Endometrium (tissue), 2 donors: Measurements from ENCODE around the gene LCN9.
"Not testable (repeated sequence)": the region's sequence is repeated elsewhere in the genome, so short reads cannot be mapped to it uniquely, and the experiment has no call there.

ENCODE experiments used
- FAIRE-seq: peaks from 2 replicates; lab custom pipeline; 2012; peaks lifted over from hg19 to GRCh38; lab: Jason Lieb, UNC
- donor health status: control.
- donor health status: control.

Gene LCN9

GRCh38 chr9:135662758-135663450 is at the start of gene LCN9:
Gene LCN9 (plus strand): TSS chr9:135663309. CDS start chr9:135663322, 13 bp downstream.
- FAIRE-seq: no peak

- no peak for FAIRE-seq
Observed at GRCh38 chr9:135613946-135614805, 48.9 kb upstream of the LCN9 start.

- no peak for FAIRE-seq
Observed at GRCh38 chr9:135614821-135615665, 48.1 kb upstream of the LCN9 start.

- FAIRE-seq: no peak
Observed at GRCh38 chr9:135615666-135616618, 47.2 kb upstream of the LCN9 start.

GRCh38 chr9:135616619-135617537 is 46.2 kb upstream of the LCN9 start:
- FAIRE-seq: no peak

- no peak for FAIRE-seq
Observed at GRCh38 chr9:135617538-135617900, 45.6 kb upstream of the LCN9 start.

GRCh38 chr9:135617991-135618411 is 45.1 kb upstream of the LCN9 start:
- no peak for FAIRE-seq

GRCh38 chr9:135618866-135619598 is 44.1 kb upstream of the LCN9 start:
- FAIRE-seq: no peak

- no peak for FAIRE-seq
Observed at GRCh38 chr9:135619599-135619886, 43.6 kb upstream of the LCN9 start.

GRCh38 chr9:135620558-135620957 is 42.6 kb upstream of the LCN9 start:
- FAIRE-seq: no peak

- no peak for FAIRE-seq
Observed at GRCh38 chr9:135622415-135623020, 40.6 kb upstream of the LCN9 start.

- FAIRE-seq: no peak
Observed at GRCh38 chr9:135624282-135624681, 38.8 kb upstream of the LCN9 start.

- no peak for FAIRE-seq
Observed at GRCh38 chr9:135632841-135633240, 30.3 kb upstream of the LCN9 start.

GRCh38 chr9:135636930-135637530 is 26.1 kb upstream of the LCN9 start:
- FAIRE-seq: not testable (repeated sequence)

- FAIRE-seq: no peak
Observed at GRCh38 chr9:135639196-135639595, 23.9 kb upstream of the LCN9 start, which contains the start of gene GLT6D1. Gene GLT6D1 (minus strand): TSS chr9:135639540. CDS start chr9:135639187, 353 bp downstream.

GRCh38 chr9:135641047-135641446 is 22.1 kb upstream of the LCN9 start:
- no peak for FAIRE-seq

GRCh38 chr9:135641745-135642144 is 21.4 kb upstream of the LCN9 start:
- FAIRE-seq: no peak

GRCh38 chr9:135644631-135645218 is 18.4 kb upstream of the LCN9 start:
- FAIRE-seq: no peak
